ENCODE data around the gene GULP1. TPM values are rescaled to one million over a fixed set of nuclear protein-coding genes. Genes with fewer than 3 reads are reported as not detected.

GULP1 gene
- total and polyA plus RNA-seq, 2 of the 13 experiments (the other 11 are each of a cell fraction or from before 2014, with no cell fraction given): 0.15 TPM; not detected in 1

DNA sequence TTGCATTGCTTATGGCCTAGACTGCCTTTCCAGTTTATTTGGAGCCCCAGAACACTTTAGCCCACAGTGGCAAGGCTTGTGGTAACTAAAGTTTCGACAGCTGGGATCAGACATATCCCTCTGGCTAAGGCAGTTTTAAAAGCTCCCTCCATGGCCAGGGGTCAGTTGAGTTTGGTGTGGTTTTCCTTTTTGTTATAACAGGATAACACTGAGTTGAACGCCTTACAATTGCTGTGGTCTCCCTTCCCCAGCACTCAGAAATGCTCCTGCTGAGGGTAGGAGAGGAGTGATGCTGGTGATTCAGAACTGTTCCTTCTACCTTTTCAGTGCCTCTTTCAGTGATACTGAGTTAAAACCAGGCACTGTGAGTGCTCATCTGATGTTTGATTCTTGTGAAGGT, 182.6 kb downstream of the GULP1 start:
- FAIRE-seq (no peak), ATAC-seq (no peak), DNase-seq (ENCODE audit: low spot score) (no peak)
- Histone ChIP-seq H3K27ac (ENCODE audit: extremely low read length, insufficient read depth, low read length) (no peak overlapping the region), H3K79me2 (ENCODE audit: insufficient read depth, low read length) (no peaks in the 10 kb centered on the region), H3K4me1 (ENCODE audit: insufficient read depth, low read length) (no peaks in the 10 kb centered on the region), H3K4me3 (replicated peaks in 1 of 3; ENCODE audit: insufficient read depth in 1 of 3, low read depth in 2 of 3, low read length in 3 of 3) (no peak overlapping the region), H3K9me3 (ENCODE audit: low read length) (no peaks in the 10 kb centered on the region), H3K36me3 (replicated peaks in 1 of 2; ENCODE audit: control insufficient read depth in 1 of 2, insufficient read depth in 2 of 2, low read length in 2 of 2) (no peaks in the 10 kb centered on the region), H3K4me2 (ENCODE audit: low read depth, low read length) (no peak overlapping the region), H2AFZ (ENCODE audit: low read length) (no peak overlapping the region), H3K9ac (ENCODE audit: insufficient read depth, low read depth, low read length) (no peak overlapping the region), H3K27me3 (ENCODE audit: control insufficient read depth in 1 of 2, insufficient read depth in 2 of 2, low read length in 2 of 2) (no peaks in the 10 kb centered on the region), H4K20me1 (ENCODE audit: insufficient read depth, low read length) (no peaks in the 10 kb centered on the region)
- 6% methylated on average over 2 of the region's 2 CpGs for WGBS (ENCODE audit: low lambda C conversion rate)
- BruUV-seq (replicated peaks): no TSS peak
- ChIA-PET POLR2A (no interaction called here), CTCF (ENCODE audit: low intra/inter-chr PET ratio, low total read pairs) (no interaction called here)
- intact Hi-C loops (cut with micrococcal nuclease; ENCODE audit: unreplicated experiment): no loop called here
- in situ Hi-C loops (cut with HindIII; ENCODE audit: extremely low pct_ligation_motif_present, low pct_unique_long_range_greater_than_20kb): no loop called here
- TF ChIP-seq TRIM24 (CRISPR knock-in tag; IDR thresholded peaks at IDR 0.05) (no peak), PCBP1 (IDR thresholded peaks at IDR 0.05; ENCODE audit: borderline replicate concordance, low read depth, low read length) (no peak), MEF2D (CRISPR knock-in tag; IDR thresholded peaks at IDR 0.05) (no peak), KLF13 (CRISPR knock-in tag; IDR thresholded peaks at IDR 0.05) (no peak), TCF7L2 (IDR thresholded peaks at IDR 0.05; ENCODE audit: low read depth, low read length) (no peak), GATAD2A (CRISPR knock-in tag; IDR thresholded peaks at IDR 0.05) (no peak), ZNF326 (CRISPR knock-in tag; IDR thresholded peaks at IDR 0.05; ENCODE audit: borderline replicate concordance) (no peak), PITX1 (CRISPR knock-in tag; IDR thresholded peaks at IDR 0.05) (no peak), ELF3 (CRISPR knock-in tag; IDR thresholded peaks at IDR 0.05) (no peak), ZNF446 (CRISPR knock-in tag; IDR thresholded peaks at IDR 0.05) (no peak), ATM (IDR thresholded peaks at IDR 0.05; ENCODE audit: borderline replicate concordance) (no peak), GATA4 (IDR thresholded peaks at IDR 0.05; ENCODE audit: borderline replicate concordance, low read depth) (no peak), SMARCE1 (IDR thresholded peaks at IDR 0.05; ENCODE audit: borderline replicate concordance) (no peak)

DNA sequence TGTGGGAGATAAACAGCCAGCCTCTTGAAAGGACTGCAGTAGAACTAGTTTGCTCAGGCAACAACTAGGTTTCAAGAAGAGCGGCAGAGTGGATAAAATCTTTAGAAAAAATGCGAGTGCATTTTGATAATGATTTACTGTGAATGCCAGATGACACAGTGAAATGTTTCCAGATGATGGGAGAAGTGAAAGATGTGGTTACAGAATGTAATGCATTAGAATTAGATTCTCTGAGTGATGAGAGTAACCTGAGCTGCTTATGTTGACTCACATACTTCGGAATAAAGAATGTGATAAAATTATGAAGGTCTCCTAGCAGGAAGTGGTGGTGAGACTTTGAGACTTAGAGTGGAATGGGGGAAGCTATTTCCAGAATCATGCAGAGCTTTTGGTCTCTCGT, 184.3 kb downstream of the GULP1 start:
- Histone ChIP-seq H3K27ac (ENCODE audit: extremely low read length, insufficient read depth, low read length) (no peak overlapping the region), H3K4me3 (replicated peaks in 1 of 3; ENCODE audit: insufficient read depth in 1 of 3, low read depth in 2 of 3, low read length in 3 of 3) (no peak overlapping the region), H3K9me3 (ENCODE audit: low read length) (no peaks in the 10 kb centered on the region), H3K27me3 (ENCODE audit: control insufficient read depth in 1 of 2, insufficient read depth in 2 of 2, low read length in 2 of 2) (no peaks in the 10 kb centered on the region), H2AFZ (ENCODE audit: low read length) (no peak overlapping the region), H4K20me1 (ENCODE audit: insufficient read depth, low read length) (no peaks in the 10 kb centered on the region), H3K36me3 (replicated peaks in 1 of 2; ENCODE audit: control insufficient read depth in 1 of 2, insufficient read depth in 2 of 2, low read length in 2 of 2) (no peaks in the 10 kb centered on the region), H3K4me1 (ENCODE audit: insufficient read depth, low read length) (no peaks in the 10 kb centered on the region), H3K79me2 (ENCODE audit: insufficient read depth, low read length) (no peaks in the 10 kb centered on the region), H3K9ac (ENCODE audit: insufficient read depth, low read depth, low read length) (no peak overlapping the region), H3K4me2 (ENCODE audit: low read depth, low read length) (no peak overlapping the region)
- 2% methylated on average over 4 of the region's 4 CpGs for WGBS (ENCODE audit: low lambda C conversion rate)
- BruUV-seq (replicated peaks): no TSS peak
- FAIRE-seq (no peak), ATAC-seq (no peak), DNase-seq (ENCODE audit: low spot score) (no peak)
- ChIA-PET POLR2A (no interaction called here), CTCF (ENCODE audit: low intra/inter-chr PET ratio, low total read pairs) (no interaction called here)
- in situ Hi-C loops (cut with HindIII; ENCODE audit: extremely low pct_ligation_motif_present, low pct_unique_long_range_greater_than_20kb): no loop called here
- intact Hi-C loops (cut with micrococcal nuclease; ENCODE audit: unreplicated experiment): no loop called here
- TF ChIP-seq BORCS8-MEF2B (CRISPR knock-in tag; IDR thresholded peaks at IDR 0.05) (no peak), ZZZ3 (CRISPR knock-in tag; IDR thresholded peaks at IDR 0.05; ENCODE audit: borderline replicate concordance) (no peak)
- TF ChIP-seq, protein P1, sequence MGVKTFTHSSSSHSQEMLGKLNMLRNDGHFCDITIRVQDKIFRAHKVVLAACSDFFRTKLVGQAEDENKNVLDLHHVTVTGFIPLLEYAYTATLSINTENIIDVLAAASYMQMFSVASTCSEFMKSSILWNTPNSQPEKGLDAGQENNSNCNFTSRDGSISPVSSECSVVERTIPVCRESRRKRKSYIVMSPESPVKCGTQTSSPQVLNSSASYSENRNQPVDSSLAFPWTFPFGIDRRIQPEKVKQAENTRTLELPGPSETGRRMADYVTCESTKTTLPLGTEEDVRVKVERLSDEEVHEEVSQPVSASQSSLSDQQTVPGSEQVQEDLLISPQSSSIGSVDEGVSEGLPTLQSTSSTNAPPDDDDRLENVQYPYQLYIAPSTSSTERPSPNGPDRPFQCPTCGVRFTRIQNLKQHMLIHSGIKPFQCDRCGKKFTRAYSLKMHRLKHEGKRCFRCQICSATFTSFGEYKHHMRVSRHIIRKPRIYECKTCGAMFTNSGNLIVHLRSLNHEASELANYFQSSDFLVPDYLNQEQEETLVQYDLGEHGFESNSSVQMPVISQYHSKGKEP (CRISPR knock-in tag; IDR thresholded peaks at IDR 0.05): no peak
- TF ChIP-seq, protein P2, sequence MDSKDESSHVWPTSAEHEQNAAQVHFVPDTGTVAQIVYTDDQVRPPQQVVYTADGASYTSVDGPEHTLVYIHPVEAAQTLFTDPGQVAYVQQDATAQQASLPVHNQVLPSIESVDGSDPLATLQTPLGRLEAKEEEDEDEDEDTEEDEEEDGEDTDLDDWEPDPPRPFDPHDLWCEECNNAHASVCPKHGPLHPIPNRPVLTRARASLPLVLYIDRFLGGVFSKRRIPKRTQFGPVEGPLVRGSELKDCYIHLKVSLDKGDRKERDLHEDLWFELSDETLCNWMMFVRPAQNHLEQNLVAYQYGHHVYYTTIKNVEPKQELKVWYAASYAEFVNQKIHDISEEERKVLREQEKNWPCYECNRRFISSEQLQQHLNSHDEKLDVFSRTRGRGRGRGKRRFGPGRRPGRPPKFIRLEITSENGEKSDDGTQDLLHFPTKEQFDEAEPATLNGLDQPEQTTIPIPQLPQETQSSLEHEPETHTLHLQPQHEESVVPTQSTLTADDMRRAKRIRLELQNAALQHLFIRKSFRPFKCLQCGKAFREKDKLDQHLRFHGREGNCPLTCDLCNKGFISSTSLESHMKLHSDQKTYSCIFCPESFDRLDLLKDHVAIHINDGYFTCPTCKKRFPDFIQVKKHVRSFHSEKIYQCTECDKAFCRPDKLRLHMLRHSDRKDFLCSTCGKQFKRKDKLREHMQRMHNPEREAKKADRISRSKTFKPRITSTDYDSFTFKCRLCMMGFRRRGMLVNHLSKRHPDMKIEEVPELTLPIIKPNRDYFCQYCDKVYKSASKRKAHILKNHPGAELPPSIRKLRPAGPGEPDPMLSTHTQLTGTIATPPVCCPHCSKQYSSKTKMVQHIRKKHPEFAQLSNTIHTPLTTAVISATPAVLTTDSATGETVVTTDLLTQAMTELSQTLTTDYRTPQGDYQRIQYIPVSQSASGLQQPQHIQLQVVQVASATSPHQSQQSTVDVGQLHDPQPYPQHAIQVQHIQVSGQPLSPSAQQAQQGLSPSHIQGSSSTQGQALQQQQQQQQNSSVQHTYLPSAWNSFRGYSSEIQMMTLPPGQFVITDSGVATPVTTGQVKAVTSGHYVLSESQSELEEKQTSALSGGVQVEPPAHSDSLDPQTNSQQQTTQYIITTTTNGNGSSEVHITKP (CRISPR knock-in tag; IDR thresholded peaks at IDR 0.05; ENCODE audit: low read depth): no peak

All from HepG2 (cell line).